DOHH2 (cell line): Measurements from ENCODE around the gene INTS3.

ENCODE experiments used
- H3F3A ChIP-seq: fragments of 200-600 bp; sonication (generic), shearing (Covaris generic); 2 replicates; pipeline ENCODE4 v1.6.0; 2016; ENCODE audit warnings: antibody characterized with exemption, mild to moderate bottlenecking; ENCODE audit not compliant: control insufficient read depth, insufficient read depth
- H3K27ac ChIP-seq: fragments of 200-600 bp; sonication (generic); 2 replicates; pipeline ENCODE4 v1.5.1; 2014; ENCODE audit warnings: low read depth, mild to moderate bottlenecking, low read length, moderate library complexity
- H3K27me3 ChIP-seq: fragments of 200-600 bp; sonication (generic); 2 replicates; pipeline ENCODE4 v1.6.1; 2014; ENCODE audit warnings: mild to moderate bottlenecking, low read length, mixed read lengths; ENCODE audit not compliant: control insufficient read depth
- H3K36me3 ChIP-seq: fragments of 200-600 bp; sonication (generic); 2 replicates; pipeline ENCODE4 v1.6.1; 2014; ENCODE audit warnings: mild to moderate bottlenecking, low read length, moderate library complexity, mixed read lengths; ENCODE audit not compliant: control insufficient read depth
- H3K4me1 ChIP-seq: fragments of 200-600 bp; sonication (generic); 2 replicates; pipeline ENCODE4 v1.6.1; 2014; ENCODE audit warnings: mild to moderate bottlenecking, low read length, mixed read lengths; ENCODE audit not compliant: control insufficient read depth
- H3K4me2 ChIP-seq: fragments of 200-600 bp; sonication (generic); 2 replicates; pipeline ENCODE4 v1.6.0; 2014; ENCODE audit warnings: mild to moderate bottlenecking, low read length, moderate library complexity
- H3K4me3 ChIP-seq: fragments of 200-600 bp; sonication (generic); 2 replicates; pipeline ENCODE4 v1.5.1; 2014; ENCODE audit warnings: mild to moderate bottlenecking, low read length, mixed read lengths
- H3K79me2 ChIP-seq: fragments of 200-600 bp; sonication (generic); 2 replicates; pipeline ENCODE4 v1.6.1; 2014; ENCODE audit warnings: mild to moderate bottlenecking, low read length, mixed read lengths; ENCODE audit not compliant: control insufficient read depth
- H3K9me2 ChIP-seq: fragments of 200-600 bp; sonication (generic); replicated peaks from 2 replicates; pipeline ENCODE4 v1.6.1; 2014; ENCODE audit warnings: mild to moderate bottlenecking, low read length, mixed read lengths; ENCODE audit not compliant: control insufficient read depth
- H3K9me3 ChIP-seq: fragments of 200-600 bp; sonication (generic); 2 replicates; pipeline ENCODE4 v1.6.1; 2014; ENCODE audit warnings: antibody characterized with exemption, low read length, mixed read lengths; ENCODE audit not compliant: control insufficient read depth, insufficient read depth
- H4K20me1 ChIP-seq: fragments of 200-600 bp; sonication (generic); 2 replicates; pipeline ENCODE4 v1.6.0; 2014; ENCODE audit warnings: low read depth, mild to moderate bottlenecking, antibody characterized with exemption, low read length, moderate library complexity; ENCODE audit not compliant: control insufficient read depth, insufficient read depth
- CTCF ChIP-seq: fragments of 200-600 bp; sonication (generic); IDR thresholded peaks from one replicate; pipeline ENCODE4 v1.5.1; 2014; ENCODE audit warnings: antibody characterized with exemption, mild to moderate bottlenecking, low read depth, low read length; ENCODE audit not compliant: poor library complexity, severe bottlenecking
- EZH2phosphoT487 ChIP-seq: fragments of 200-600 bp; sonication (generic); IDR thresholded peaks from 2 replicates; pipeline ENCODE4 v1.6.1; 2017; ENCODE audit warnings: borderline replicate concordance, mild to moderate bottlenecking, antibody characterized with exemption, low read length, moderate library complexity, mixed read lengths

The INTS3 gene

GRCh38 chr1:153693466-153693865 is 34.4 kb upstream of the INTS3 start:
- TF ChIP-seq EZH2phosphoT487 = no peak
- TF ChIP-seq CTCF = no peak
- H3K4me3 ChIP-seq = no peak overlapping the region
- peaks cover 11% of the 10 kb centered on the region; the same call in 1 of the 2 replicates for H3K4me1 ChIP-seq
- no peaks in the 10 kb centered on the region for H3K9me3 ChIP-seq
- H3K27me3 ChIP-seq = no peaks in the 10 kb centered on the region
- no peaks in the 10 kb centered on the region for H3K9me2 ChIP-seq
- H3K36me3 ChIP-seq = no peaks in the 10 kb centered on the region
- H3K4me2 ChIP-seq = no peak overlapping the region
- H3K27ac ChIP-seq = no peak overlapping the region
- no peaks in the 10 kb centered on the region for H3F3A ChIP-seq
- no peaks in the 10 kb centered on the region for H3K79me2 ChIP-seq
- H4K20me1 ChIP-seq = no peaks in the 10 kb centered on the region

- 0 out of 2 replicates have a peak, but pooled peaks cover 2% of the 10 kb centered on the region for H3K4me1 ChIP-seq
- H4K20me1 ChIP-seq = no peaks in the 10 kb centered on the region
- H3K36me3 ChIP-seq = no peaks in the 10 kb centered on the region
- no peaks in the 10 kb centered on the region for H3F3A ChIP-seq
- H3K9me2 ChIP-seq = no peaks in the 10 kb centered on the region
- no peak overlapping the region for H3K4me2 ChIP-seq
- no peaks in the 10 kb centered on the region for H3K79me2 ChIP-seq
- H3K9me3 ChIP-seq = no peaks in the 10 kb centered on the region
- H3K27ac ChIP-seq = no peak overlapping the region
- H3K27me3 ChIP-seq = no peaks in the 10 kb centered on the region
- no peak overlapping the region for H3K4me3 ChIP-seq
- no peak for TF ChIP-seq CTCF
- no peak for TF ChIP-seq EZH2phosphoT487
Measured at GRCh38 chr1:153696741-153697140, 31.1 kb upstream of the INTS3 start.

- H3K9me3 ChIP-seq = no peaks in the 10 kb centered on the region
- H3K4me3 ChIP-seq = no peak overlapping the region
- TF ChIP-seq EZH2phosphoT487 = no peak
- TF ChIP-seq CTCF = no peak
- H3K4me2 ChIP-seq = no peak overlapping the region
- H3F3A ChIP-seq = no peaks in the 10 kb centered on the region
- no peak overlapping the region for H3K27ac ChIP-seq
- H4K20me1 ChIP-seq = no peaks in the 10 kb centered on the region
- H3K9me2 ChIP-seq = no peaks in the 10 kb centered on the region
- no peaks in the 10 kb centered on the region for H3K4me1 ChIP-seq
- no peaks in the 10 kb centered on the region for H3K36me3 ChIP-seq
- H3K27me3 ChIP-seq = no peaks in the 10 kb centered on the region
- no peaks in the 10 kb centered on the region for H3K79me2 ChIP-seq
Measured at GRCh38 chr1:153697191-153698019, 30.4 kb upstream of the INTS3 start.
